Measurements from ENCODE around the gene SCN10A.

The SCN10A gene

GRCh38 chr3:38816026-38816425 is at the start of gene SCN10A:
SCN10A (minus strand) TSS chr3:38816217; CDS start chr3:38794010, 22,207 bp downstream.
- TF ChIP-seq ZC3H10 (CRISPR knock-in tag; IDR thresholded peaks at IDR 0.05) (no peak), GLIS3 (CRISPR knock-in tag; IDR thresholded peaks at IDR 0.05) (no peak), OSR1 (CRISPR knock-in tag; IDR thresholded peaks at IDR 0.05) (no peak), ZFP3 (CRISPR knock-in tag; IDR thresholded peaks at IDR 0.05) (no peak), ARNTL (CRISPR knock-in tag; IDR thresholded peaks at IDR 0.05; ENCODE audit: borderline replicate concordance, low read depth) (no peak), ISL1 (CRISPR knock-in tag; IDR thresholded peaks at IDR 0.05) (no peak), TSHZ2 (CRISPR knock-in tag; IDR thresholded peaks at IDR 0.05) (no peak), PPARA (CRISPR knock-in tag; IDR thresholded peaks at IDR 0.05; ENCODE audit: borderline replicate concordance) (no peak), CSDC2 (CRISPR knock-in tag; IDR thresholded peaks at IDR 0.05) (no peak), ZNF8 (CRISPR knock-in tag; IDR thresholded peaks at IDR 0.05) (no peak), SNAI2 (CRISPR knock-in tag; IDR thresholded peaks at IDR 0.05) (no peak), CREB5 (CRISPR knock-in tag; IDR thresholded peaks at IDR 0.05; ENCODE audit: low read depth) (no peak), ZFP30 (CRISPR knock-in tag; IDR thresholded peaks at IDR 0.05) (no peak), PATZ1 (CRISPR knock-in tag; IDR thresholded peaks at IDR 0.05; ENCODE audit: borderline replicate concordance) (no peak), ZNF565 (CRISPR knock-in tag; conservative IDR thresholded peaks at IDR 0.05; ENCODE audit: low read depth) (no peak)

GRCh38 chr3:38853011-38853410 is 37.0 kb upstream of the SCN10A start:
- TF ChIP-seq ZC3H10 (CRISPR knock-in tag; IDR thresholded peaks at IDR 0.05) (no peak), ARNTL (CRISPR knock-in tag; IDR thresholded peaks at IDR 0.05; ENCODE audit: borderline replicate concordance, low read depth) (no peak), PATZ1 (CRISPR knock-in tag; IDR thresholded peaks at IDR 0.05; ENCODE audit: borderline replicate concordance) (no peak), ZNF70 (CRISPR knock-in tag; IDR thresholded peaks at IDR 0.05) (no peak), PPARA (CRISPR knock-in tag; IDR thresholded peaks at IDR 0.05; ENCODE audit: borderline replicate concordance) (no peak), CSRNP3 (CRISPR knock-in tag; IDR thresholded peaks at IDR 0.05) (no peak), ESRRG (CRISPR knock-in tag; IDR thresholded peaks at IDR 0.05) (no peak), RARB (CRISPR knock-in tag; IDR thresholded peaks at IDR 0.05) (no peak), CSDC2 (CRISPR knock-in tag; IDR thresholded peaks at IDR 0.05) (no peak), OSR1 (CRISPR knock-in tag; IDR thresholded peaks at IDR 0.05) (no peak), BACH2 (CRISPR knock-in tag; IDR thresholded peaks at IDR 0.05; ENCODE audit: borderline replicate concordance) (no peak), TCF4 (CRISPR knock-in tag; IDR thresholded peaks at IDR 0.05; ENCODE audit: borderline replicate concordance) (no peak), CREB5 (CRISPR knock-in tag; IDR thresholded peaks at IDR 0.05; ENCODE audit: low read depth) (no peak), ZNF565 (CRISPR knock-in tag; conservative IDR thresholded peaks at IDR 0.05; ENCODE audit: low read depth) (no peak), ZFP30 (CRISPR knock-in tag; IDR thresholded peaks at IDR 0.05) (no peak), TSHZ2 (CRISPR knock-in tag; IDR thresholded peaks at IDR 0.05) (no peak), ZNF8 (CRISPR knock-in tag; IDR thresholded peaks at IDR 0.05) (no peak), SNAI2 (CRISPR knock-in tag; IDR thresholded peaks at IDR 0.05) (no peak)

More at GRCh38 chr3:38816026-38816425, at the start of gene SCN10A:
- no peak for ATAC-seq

More at GRCh38 chr3:38853011-38853410, 37.0 kb upstream of the SCN10A start:
- no peak for ATAC-seq

Data from SK-N-SH treated with all-trans-retinoic acid at 6 μM for 48 hours (cell line).